Cardiac muscle cell (in vitro differentiated cells and primary cell): ENCODE results near the gene ABHD16A. TPM values are rescaled to one million over a fixed set of nuclear protein-coding genes. Genes with fewer than 3 reads are reported as not detected.
A peak's percentile ranks its signal among the peaks of the same experiment; 100 is the strongest.

Experiments
- DNase-seq, 2 donors: peaks; one replicate each; pipeline versions ENCODE4 v3.0.0 to v3.0.0-alpha.2; 2010 to 2017; ENCODE audit warnings: low read depth in 1 of 2, low spot score in 1 of 2
- H3K27ac ChIP-seq: fragments of 200-600 bp; sonication (generic); 2 replicates; pipeline ENCODE4 v1.5.1; 2016
- H3K27me3 ChIP-seq: fragments of 200-600 bp; sonication (generic); 2 replicates; pipeline ENCODE4 v1.6.0; 2016; ENCODE audit warnings: control low read depth
- H3K36me3 ChIP-seq: fragments of 200-600 bp; sonication (generic); 2 replicates; pipeline ENCODE4 v1.5.1; 2016; ENCODE audit warnings: control low read depth
- H3K4me1 ChIP-seq: fragments of 200-600 bp; sonication (generic); 2 replicates; pipeline ENCODE4 v1.8.1; 2017; ENCODE audit warnings: low read depth, mild to moderate bottlenecking, mixed run types
- H3K4me3 ChIP-seq: fragments of 200-600 bp; sonication (generic); 2 replicates; pipeline ENCODE4 v1.5.1; 2016; ENCODE audit warnings: mild to moderate bottlenecking
- H3K9me3 ChIP-seq: fragments of 200-600 bp; sonication (generic); 2 replicates; pipeline ENCODE4 v1.5.1; 2017; ENCODE audit warnings: low read depth, mild to moderate bottlenecking, control low read depth
- polyA plus RNA-seq: library from polyadenylated mRNA; unstranded; fragments of >200 nt; fragmentation: Nextera tagmentation; extraction: Ambion mirVana; gene quantifications from 2 replicates; pipeline ENCODE4 v1.2.1, GENCODE V29; 2016
- total RNA-seq: library from RNA; depleted of rRNA; stranded (reverse); fragments of >200 nt; gene quantifications from 2 replicates; pipeline ENCODE4 v1.2.3, GENCODE V29; 2016
- TF ChIP-seq, protein P1 (sequence below): IDR thresholded peaks from 2 replicates; pipeline ENCODE4 v1.5.1; 2012; ENCODE audit warnings: low read depth, mild to moderate bottlenecking, low read length

ABHD16A gene
- total and polyA plus RNA-seq, 2 experiments from 2014 or later: 48.0 to 65.1 TPM

DNA sequence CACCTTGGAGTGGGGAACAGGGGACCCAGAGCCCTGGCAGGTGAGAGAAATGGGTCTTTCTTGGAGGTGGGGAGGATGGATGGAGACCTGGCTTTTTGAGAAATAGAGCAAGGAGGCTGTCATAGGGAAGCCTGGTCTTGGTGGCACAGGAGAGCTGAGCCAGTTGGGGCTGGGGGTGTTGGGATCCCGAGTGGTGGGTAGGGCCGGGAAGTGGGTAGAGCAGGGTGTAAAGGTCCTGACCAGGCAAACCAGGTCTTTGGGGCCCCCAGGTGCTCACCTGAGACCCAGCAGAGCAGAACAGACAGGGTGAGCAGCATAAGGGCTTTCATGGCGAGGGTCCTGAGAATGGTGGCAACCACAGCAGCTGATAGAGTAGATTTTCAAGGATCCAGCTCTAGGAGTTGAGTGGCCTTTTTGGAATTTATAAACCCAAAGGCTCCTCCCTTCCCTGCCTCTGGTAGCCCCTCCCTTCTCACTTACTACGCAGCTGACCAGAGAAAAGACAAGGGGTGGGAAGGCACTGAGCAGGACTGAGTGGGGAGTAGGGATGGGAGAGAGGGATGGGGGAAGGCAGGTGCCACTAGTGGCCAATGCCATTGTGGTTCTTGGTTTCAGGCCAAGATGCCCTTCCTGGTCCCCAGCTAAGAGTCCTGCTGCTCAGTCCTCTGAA lies 18.4 kb upstream of the ABHD16A start, which contains the start of gene LY6G6C:
Gene LY6G6C (minus strand): TSS at position 396 of the 670 bp plus-strand sequence. CDS start 67 bp downstream, at position 329.
- TF ChIP-seq, protein P1, sequence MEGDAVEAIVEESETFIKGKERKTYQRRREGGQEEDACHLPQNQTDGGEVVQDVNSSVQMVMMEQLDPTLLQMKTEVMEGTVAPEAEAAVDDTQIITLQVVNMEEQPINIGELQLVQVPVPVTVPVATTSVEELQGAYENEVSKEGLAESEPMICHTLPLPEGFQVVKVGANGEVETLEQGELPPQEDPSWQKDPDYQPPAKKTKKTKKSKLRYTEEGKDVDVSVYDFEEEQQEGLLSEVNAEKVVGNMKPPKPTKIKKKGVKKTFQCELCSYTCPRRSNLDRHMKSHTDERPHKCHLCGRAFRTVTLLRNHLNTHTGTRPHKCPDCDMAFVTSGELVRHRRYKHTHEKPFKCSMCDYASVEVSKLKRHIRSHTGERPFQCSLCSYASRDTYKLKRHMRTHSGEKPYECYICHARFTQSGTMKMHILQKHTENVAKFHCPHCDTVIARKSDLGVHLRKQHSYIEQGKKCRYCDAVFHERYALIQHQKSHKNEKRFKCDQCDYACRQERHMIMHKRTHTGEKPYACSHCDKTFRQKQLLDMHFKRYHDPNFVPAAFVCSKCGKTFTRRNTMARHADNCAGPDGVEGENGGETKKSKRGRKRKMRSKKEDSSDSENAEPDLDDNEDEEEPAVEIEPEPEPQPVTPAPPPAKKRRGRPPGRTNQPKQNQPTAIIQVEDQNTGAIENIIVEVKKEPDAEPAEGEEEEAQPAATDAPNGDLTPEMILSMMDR: no peak
- no peaks in the 10 kb centered on the region for H3K9me3 ChIP-seq
- no peak for DNase-seq

DNA sequence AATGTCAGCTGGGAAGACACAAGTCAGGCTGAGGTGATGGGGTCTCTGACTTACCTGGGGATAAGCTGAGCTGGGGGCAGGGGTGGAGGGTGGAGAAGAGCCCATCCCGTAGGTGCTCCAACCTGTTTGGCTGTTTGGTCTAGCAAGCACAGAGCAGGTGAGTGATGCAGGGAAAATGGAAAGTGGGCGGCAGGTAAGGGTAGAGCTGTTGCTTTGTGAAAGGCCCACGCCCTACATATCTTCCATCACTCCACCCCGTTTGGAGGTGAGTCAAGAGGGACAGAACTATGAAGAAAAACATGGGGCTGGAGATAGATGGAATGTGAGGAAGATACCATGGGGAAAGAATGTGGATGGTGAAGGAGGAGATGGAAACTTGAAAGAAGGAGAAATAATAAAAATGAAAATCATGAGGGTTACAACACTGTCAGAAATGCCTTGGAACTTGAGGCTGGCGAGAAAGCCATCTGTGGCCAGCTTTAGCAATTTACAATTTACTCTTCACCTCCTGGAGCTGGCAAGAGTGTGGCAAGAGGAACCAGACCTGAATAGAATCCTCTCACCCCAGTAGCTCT lies 17.2 kb upstream of the ABHD16A start:
- no peaks in the 10 kb centered on the region for H3K27me3 ChIP-seq
- no peak overlapping the region for H3K27ac ChIP-seq
- no peak overlapping the region for H3K4me3 ChIP-seq
- no peak for DNase-seq
- H3K4me1 ChIP-seq: no peaks in the 10 kb centered on the region
- no peaks in the 10 kb centered on the region for H3K36me3 ChIP-seq
- TF ChIP-seq, protein P1: no peak
- no peaks in the 10 kb centered on the region for H3K9me3 ChIP-seq

More for the DNA sequence above, 18.4 kb upstream of the ABHD16A start, which contains the start of gene LY6G6C:
- no peaks in the 10 kb centered on the region for H3K27me3 ChIP-seq
- H3K4me3 ChIP-seq: no peak within 1 kb of the TSS
- H3K36me3 ChIP-seq: peaks cover 3% of the 10 kb centered on the region
- no peaks in the 10 kb centered on the region for H3K4me1 ChIP-seq
- H3K27ac ChIP-seq: no peak within 1 kb of the TSS

DNA sequence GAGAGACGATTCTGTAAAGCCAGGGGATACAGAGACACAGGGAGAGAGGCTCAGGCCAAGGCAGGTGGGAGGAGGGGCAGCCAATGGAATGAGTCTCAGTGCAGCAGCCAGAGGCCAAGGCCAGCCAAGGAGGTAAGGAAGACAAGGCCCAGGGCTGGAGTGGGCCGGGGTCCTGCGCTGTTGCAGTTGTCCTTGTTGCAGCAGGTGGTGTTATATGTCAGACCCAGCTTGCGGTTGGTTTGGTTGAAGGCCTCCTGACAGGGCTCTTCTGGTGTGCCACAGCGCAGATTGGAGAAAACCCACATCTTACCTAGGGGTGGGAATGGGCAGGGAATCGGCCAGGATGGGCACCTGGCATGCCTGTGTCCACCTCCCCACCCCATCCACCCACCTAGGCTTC lies 15.9 kb upstream of the ABHD16A start:
- no peaks in the 10 kb centered on the region for H3K36me3 ChIP-seq
- TF ChIP-seq, protein P1: no peak
- DNase-seq: no peak
- H3K4me3 ChIP-seq: no peak overlapping the region
- H3K27ac ChIP-seq: no peak overlapping the region
- no peaks in the 10 kb centered on the region for H3K27me3 ChIP-seq
- peaks cover 6% of the 10 kb centered on the region for H3K4me1 ChIP-seq
- no peaks in the 10 kb centered on the region for H3K9me3 ChIP-seq

DNA sequence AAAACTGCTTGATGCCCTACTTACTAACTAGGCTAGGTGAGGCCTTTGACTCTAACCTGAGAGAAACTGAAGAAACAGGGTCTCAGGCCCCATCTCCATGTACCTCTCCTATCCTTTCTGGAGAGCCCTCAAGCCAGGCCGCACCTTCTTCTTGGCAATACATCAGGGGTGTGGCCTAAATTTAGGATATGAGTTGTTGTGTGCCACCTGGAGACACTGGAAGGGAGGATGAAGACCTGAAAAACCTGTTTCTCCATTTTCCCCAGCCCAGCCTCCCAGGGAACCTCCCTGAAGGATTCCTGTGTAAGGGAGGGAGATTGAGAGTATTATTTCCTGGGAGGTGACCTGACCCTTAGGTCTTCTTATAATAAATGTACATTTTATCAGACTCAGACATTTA lies 15.1 kb upstream of the ABHD16A start:
- H3K36me3 ChIP-seq: no peaks in the 10 kb centered on the region
- H3K4me1 ChIP-seq: peaks cover 11% of the 10 kb centered on the region
- H3K9me3 ChIP-seq: no peaks in the 10 kb centered on the region
- no peaks in the 10 kb centered on the region for H3K27me3 ChIP-seq
- TF ChIP-seq, protein P1: no peak
- H3K4me3 ChIP-seq: no peak overlapping the region
- DNase-seq: no peak
- no peak overlapping the region for H3K27ac ChIP-seq

DNA sequence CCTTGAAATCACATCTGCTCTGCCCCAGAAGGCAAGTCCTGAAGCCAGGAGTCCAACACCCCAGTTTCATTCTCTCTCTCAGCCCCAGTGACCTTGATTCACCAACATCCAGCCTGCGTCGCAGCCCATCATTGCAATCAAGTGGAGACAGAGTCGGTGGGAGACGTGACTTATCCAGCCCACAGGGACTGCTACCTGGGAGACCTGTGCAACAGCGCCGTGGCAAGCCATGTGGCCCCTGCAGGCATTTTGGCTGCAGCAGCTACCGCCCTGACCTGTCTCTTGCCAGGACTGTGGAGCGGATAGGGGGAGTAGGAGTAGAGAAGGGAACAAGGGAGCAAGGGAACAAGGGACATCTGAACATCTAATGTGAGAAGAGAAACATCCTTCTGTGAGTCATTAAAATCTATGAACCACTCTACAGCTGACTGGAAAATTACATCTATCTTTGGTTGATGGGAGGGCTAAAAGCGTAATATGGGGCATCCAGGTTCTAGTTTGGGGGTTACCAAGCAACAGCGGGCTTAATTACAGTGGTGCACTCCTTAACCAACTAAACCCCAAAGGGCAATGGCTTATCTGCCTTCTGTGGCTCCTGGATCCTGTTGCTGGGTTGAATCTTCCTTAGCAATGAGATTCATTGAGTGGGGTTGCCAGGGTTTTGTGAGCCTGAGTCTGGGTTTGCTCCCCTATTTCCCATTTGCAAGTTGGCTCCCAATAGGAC lies 14.5 kb upstream of the ABHD16A start:
- DNase-seq: peak in 1 of 2 donors; percentile 25
- H3K36me3 ChIP-seq: no peaks in the 10 kb centered on the region
- H3K4me3 ChIP-seq: no peak overlapping the region
- H3K27ac ChIP-seq: no peak overlapping the region
- H3K4me1 ChIP-seq: peaks cover 11% of the 10 kb centered on the region
- TF ChIP-seq, protein P1: no peak
- H3K9me3 ChIP-seq: no peaks in the 10 kb centered on the region
- no peaks in the 10 kb centered on the region for H3K27me3 ChIP-seq
